DOHH2 (cell line): ENCODE results near the gene XPO6.

Experiments
- H3F3A ChIP-seq: fragments of 200-600 bp; sonication (generic), shearing (Covaris generic); 2 replicates; pipeline ENCODE4 v1.6.0; 2016; ENCODE audit warnings: antibody characterized with exemption, mild to moderate bottlenecking; ENCODE audit not compliant: control insufficient read depth, insufficient read depth
- H3K27ac ChIP-seq: fragments of 200-600 bp; sonication (generic); 2 replicates; pipeline ENCODE4 v1.5.1; 2014; ENCODE audit warnings: low read depth, mild to moderate bottlenecking, low read length, moderate library complexity
- H3K27me3 ChIP-seq: fragments of 200-600 bp; sonication (generic); 2 replicates; pipeline ENCODE4 v1.6.1; 2014; ENCODE audit warnings: mild to moderate bottlenecking, low read length, mixed read lengths; ENCODE audit not compliant: control insufficient read depth
- H3K36me3 ChIP-seq: fragments of 200-600 bp; sonication (generic); 2 replicates; pipeline ENCODE4 v1.6.1; 2014; ENCODE audit warnings: mild to moderate bottlenecking, low read length, moderate library complexity, mixed read lengths; ENCODE audit not compliant: control insufficient read depth
- H3K4me1 ChIP-seq: fragments of 200-600 bp; sonication (generic); 2 replicates; pipeline ENCODE4 v1.6.1; 2014; ENCODE audit warnings: mild to moderate bottlenecking, low read length, mixed read lengths; ENCODE audit not compliant: control insufficient read depth
- H3K4me2 ChIP-seq: fragments of 200-600 bp; sonication (generic); 2 replicates; pipeline ENCODE4 v1.6.0; 2014; ENCODE audit warnings: mild to moderate bottlenecking, low read length, moderate library complexity
- H3K4me3 ChIP-seq: fragments of 200-600 bp; sonication (generic); 2 replicates; pipeline ENCODE4 v1.5.1; 2014; ENCODE audit warnings: mild to moderate bottlenecking, low read length, mixed read lengths
- H3K79me2 ChIP-seq: fragments of 200-600 bp; sonication (generic); 2 replicates; pipeline ENCODE4 v1.6.1; 2014; ENCODE audit warnings: mild to moderate bottlenecking, low read length, mixed read lengths; ENCODE audit not compliant: control insufficient read depth
- H3K9me2 ChIP-seq: fragments of 200-600 bp; sonication (generic); replicated peaks from 2 replicates; pipeline ENCODE4 v1.6.1; 2014; ENCODE audit warnings: mild to moderate bottlenecking, low read length, mixed read lengths; ENCODE audit not compliant: control insufficient read depth
- H3K9me3 ChIP-seq: fragments of 200-600 bp; sonication (generic); 2 replicates; pipeline ENCODE4 v1.6.1; 2014; ENCODE audit warnings: antibody characterized with exemption, low read length, mixed read lengths; ENCODE audit not compliant: control insufficient read depth, insufficient read depth
- H4K20me1 ChIP-seq: fragments of 200-600 bp; sonication (generic); 2 replicates; pipeline ENCODE4 v1.6.0; 2014; ENCODE audit warnings: low read depth, mild to moderate bottlenecking, antibody characterized with exemption, low read length, moderate library complexity; ENCODE audit not compliant: control insufficient read depth, insufficient read depth
- CTCF ChIP-seq: fragments of 200-600 bp; sonication (generic); IDR thresholded peaks from one replicate; pipeline ENCODE4 v1.5.1; 2014; ENCODE audit warnings: antibody characterized with exemption, mild to moderate bottlenecking, low read depth, low read length; ENCODE audit not compliant: poor library complexity, severe bottlenecking
- EZH2phosphoT487 ChIP-seq: fragments of 200-600 bp; sonication (generic); IDR thresholded peaks from 2 replicates; pipeline ENCODE4 v1.6.1; 2017; ENCODE audit warnings: borderline replicate concordance, mild to moderate bottlenecking, antibody characterized with exemption, low read length, moderate library complexity, mixed read lengths

The XPO6 gene

DNA sequence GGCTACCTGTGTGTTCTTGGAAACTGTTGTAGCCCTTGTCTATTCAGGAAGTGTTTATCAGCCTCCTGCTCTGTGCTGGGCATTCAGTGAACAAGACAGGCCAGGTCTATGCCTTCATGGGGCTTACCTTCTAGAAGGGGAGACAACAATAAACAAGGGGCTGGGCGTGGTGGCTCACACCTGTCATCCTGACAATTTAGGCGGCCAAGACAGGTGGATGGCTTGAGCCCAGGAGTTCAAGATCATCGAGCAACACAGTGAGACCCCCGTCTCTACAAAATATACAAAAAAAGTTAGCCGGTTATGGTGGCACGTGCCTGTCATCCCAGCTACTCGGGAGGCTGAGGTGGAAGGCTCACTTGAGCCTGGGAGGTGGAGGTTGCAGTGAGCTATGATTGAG lies 142.8 kb downstream of the XPO6 start:
- no peaks in the 10 kb centered on the region for H4K20me1 ChIP-seq
- no peak overlapping the region for H3K4me3 ChIP-seq
- H3K9me3 ChIP-seq, result no peaks in the 10 kb centered on the region
- H3K79me2 ChIP-seq, result no peaks in the 10 kb centered on the region
- H3K9me2 ChIP-seq, result no peaks in the 10 kb centered on the region
- no peaks in the 10 kb centered on the region for H3F3A ChIP-seq
- no peaks in the 10 kb centered on the region for H3K4me1 ChIP-seq
- no peaks in the 10 kb centered on the region for H3K27me3 ChIP-seq
- H3K36me3 ChIP-seq, result no peaks in the 10 kb centered on the region
- no peak overlapping the region for H3K27ac ChIP-seq
- TF ChIP-seq CTCF (no peak), EZH2phosphoT487 (no peak)
- H3K4me2 ChIP-seq, result no peak overlapping the region

DNA sequence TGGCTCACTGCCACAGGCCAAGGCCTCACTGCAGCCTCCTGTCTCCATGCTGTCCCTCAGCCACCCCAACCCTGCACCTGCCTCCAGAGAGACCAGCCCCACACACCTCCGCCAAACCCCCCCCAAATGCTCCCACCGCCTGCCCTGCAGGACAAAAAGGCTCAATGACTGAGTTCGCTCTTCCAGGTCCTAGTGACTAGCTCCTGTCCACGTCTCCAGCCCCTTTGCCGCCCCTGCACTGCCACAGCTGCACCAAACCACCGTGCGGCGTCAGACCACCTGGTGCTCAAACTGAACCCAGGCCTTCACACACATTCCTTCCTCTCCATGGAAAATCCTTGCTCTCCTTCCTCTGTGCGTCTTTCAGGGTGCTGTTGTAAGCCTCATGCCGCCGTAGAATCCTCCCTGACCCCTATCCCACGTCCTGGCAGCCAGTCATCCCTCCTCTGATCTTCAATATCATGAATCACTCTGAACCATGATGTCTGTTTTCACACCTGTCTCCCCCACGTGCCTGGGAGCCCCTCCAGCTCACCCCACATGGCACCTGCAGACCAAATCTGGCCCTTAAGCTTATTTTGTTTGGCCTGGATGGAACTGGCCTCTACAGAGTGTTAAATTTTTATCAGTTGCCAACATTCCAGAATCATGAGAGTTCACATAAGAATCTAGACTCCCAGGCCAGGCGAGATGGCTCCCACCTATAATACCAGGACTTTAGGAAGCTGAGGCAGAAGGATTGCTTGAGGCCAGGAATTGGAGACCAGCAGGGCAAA lies 144.0 kb downstream of the XPO6 start:
- no peak overlapping the region for H3K27ac ChIP-seq
- no peaks in the 10 kb centered on the region for H3F3A ChIP-seq
- no peaks in the 10 kb centered on the region for H4K20me1 ChIP-seq
- no peak overlapping the region for H3K4me3 ChIP-seq
- no peak for TF ChIP-seq EZH2phosphoT487
- no peak for TF ChIP-seq CTCF
- no peaks in the 10 kb centered on the region for H3K27me3 ChIP-seq
- no peaks in the 10 kb centered on the region for H3K36me3 ChIP-seq
- H3K79me2 ChIP-seq, result no peaks in the 10 kb centered on the region
- H3K9me3 ChIP-seq, result no peaks in the 10 kb centered on the region
- H3K4me2 ChIP-seq, result no peak overlapping the region
- H3K9me2 ChIP-seq, result no peaks in the 10 kb centered on the region
- H3K4me1 ChIP-seq, result no peaks in the 10 kb centered on the region

DNA sequence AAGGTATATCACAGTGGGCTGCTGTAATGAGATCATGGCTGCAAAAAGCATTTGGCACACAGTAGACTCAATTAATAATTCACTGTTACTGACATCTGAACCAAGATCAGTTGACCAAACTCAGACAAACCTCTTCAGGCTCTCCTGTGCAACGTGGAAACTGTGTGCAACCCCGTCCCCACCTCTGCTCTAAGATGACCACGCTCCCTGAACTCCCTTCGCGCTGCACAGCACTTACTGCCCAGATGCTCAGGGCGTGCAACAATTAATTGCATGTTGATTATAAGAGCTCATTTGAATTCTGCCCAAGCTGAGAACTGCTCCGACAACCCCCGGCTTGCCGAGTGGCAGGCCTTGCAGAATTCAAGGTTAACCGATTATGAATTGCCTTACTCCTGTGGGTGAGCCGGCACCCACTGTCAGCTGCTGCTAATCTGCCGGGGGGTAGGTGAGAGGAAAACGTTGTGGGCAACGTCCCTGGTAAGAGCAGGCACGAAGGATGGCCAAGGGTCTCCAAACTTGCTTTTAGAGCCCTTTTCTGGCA lies 147.0 kb downstream of the XPO6 start:
- Histone ChIP-seq H3K4me2 (no peak overlapping the region), H3F3A (no peaks in the 10 kb centered on the region), H3K79me2 (no peaks in the 10 kb centered on the region), H4K20me1 (no peaks in the 10 kb centered on the region), H3K27ac (no peak overlapping the region), H3K9me3 (no peaks in the 10 kb centered on the region), H3K4me1 (no peaks in the 10 kb centered on the region), H3K4me3 (no peak overlapping the region), H3K9me2 (no peaks in the 10 kb centered on the region), H3K27me3 (no peaks in the 10 kb centered on the region), H3K36me3 (no peaks in the 10 kb centered on the region)
- TF ChIP-seq EZH2phosphoT487 (no peak), CTCF (no peak)
